Glutamatergic neuron (in vitro differentiated cells): ENCODE results near the gene QRSL1. TPM values are rescaled to one million over a fixed set of nuclear protein-coding genes. Genes with fewer than 3 reads are reported as not detected.
"Not testable (repeated sequence)": the region's sequence is repeated elsewhere in the genome, so short reads cannot be mapped to it uniquely, and the experiment has no call there.

Experiments used
- DNase-seq: peaks from one replicate; pipeline ENCODE4 v3.0.0; 2022
- H3K27ac Mint-ChIP-seq: one replicate; pipeline ENCODE4 v1.8.0; 2020; ENCODE audit warnings: mild to moderate bottlenecking, mixed read lengths, inconsistent platforms; ENCODE audit not compliant: unreplicated experiment
- H3K27me3 Mint-ChIP-seq: one replicate; pipeline ENCODE4 v1.8.0; 2020; ENCODE audit warnings: mild to moderate bottlenecking, moderate library complexity, mixed read lengths, inconsistent platforms; ENCODE audit not compliant: unreplicated experiment
- H3K36me3 Mint-ChIP-seq: one replicate; pipeline ENCODE4 v1.8.0; 2020; ENCODE audit warnings: mild to moderate bottlenecking, mixed read lengths, inconsistent platforms; ENCODE audit not compliant: unreplicated experiment
- H3K4me1 Mint-ChIP-seq: one replicate; pipeline ENCODE4 v1.8.0; 2020; ENCODE audit warnings: mild to moderate bottlenecking, low read depth, mixed read lengths, inconsistent platforms; ENCODE audit not compliant: unreplicated experiment
- H3K4me3 Mint-ChIP-seq: one replicate; pipeline ENCODE4 v1.8.0; 2020; ENCODE audit warnings: mild to moderate bottlenecking, mixed read lengths, inconsistent platforms; ENCODE audit not compliant: unreplicated experiment
- H3K9me3 Mint-ChIP-seq: one replicate; pipeline ENCODE4 v1.8.0; 2020; ENCODE audit warnings: mild to moderate bottlenecking, moderate library complexity, mixed read lengths, inconsistent platforms; ENCODE audit not compliant: unreplicated experiment
- total RNA-seq: library from RNA; stranded (reverse); fragmentation: NEBNext Ultra II Directional; extraction: Animal tissue kit (Norgen Biotek cat#: 25700); gene quantifications from one replicate; pipeline ENCODE4 v1.2.1, GENCODE V29; 2021; ENCODE audit not compliant: unreplicated experiment
- TF ChIP-seq, protein P1 (sequence below): fragments of 200-600 bp; sonication (generic); IDR thresholded peaks from one replicate; pipeline ENCODE4 v1.5.0; 2021; ENCODE audit not compliant: partially characterized antibody, unreplicated experiment

The QRSL1 gene
- total RNA-seq, 1 donor from 2014 or later, result 10.2 TPM

DNA sequence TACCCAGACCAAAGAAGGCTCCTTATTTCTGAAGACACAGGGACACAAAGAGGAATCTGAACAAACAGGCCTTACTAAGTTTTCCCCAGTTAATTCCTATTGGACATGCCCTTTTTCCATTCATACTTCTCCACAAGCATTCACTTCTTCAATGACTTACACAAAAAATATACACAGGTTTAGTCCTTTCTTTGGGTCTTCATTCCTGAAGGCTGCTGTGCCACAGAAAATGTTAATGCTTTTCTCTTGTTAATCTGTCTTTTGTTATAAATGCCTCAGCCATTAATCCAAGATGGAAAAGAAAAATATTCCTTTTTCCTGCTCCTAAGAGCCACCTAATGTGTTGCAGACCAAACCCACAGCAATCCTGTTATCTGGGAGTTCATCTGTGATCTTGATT is 71.2 kb downstream of the QRSL1 start:
- Mint-ChIP-seq H3K27ac (no peak overlapping the region), H3K27me3 (no peaks in the 10 kb centered on the region), H3K36me3 (peaks cover 9% of the 10 kb centered on the region), H3K4me1 (no peaks in the 10 kb centered on the region), H3K4me3 (no peak overlapping the region), H3K9me3 (no peaks in the 10 kb centered on the region)
- TF ChIP-seq, protein P1, sequence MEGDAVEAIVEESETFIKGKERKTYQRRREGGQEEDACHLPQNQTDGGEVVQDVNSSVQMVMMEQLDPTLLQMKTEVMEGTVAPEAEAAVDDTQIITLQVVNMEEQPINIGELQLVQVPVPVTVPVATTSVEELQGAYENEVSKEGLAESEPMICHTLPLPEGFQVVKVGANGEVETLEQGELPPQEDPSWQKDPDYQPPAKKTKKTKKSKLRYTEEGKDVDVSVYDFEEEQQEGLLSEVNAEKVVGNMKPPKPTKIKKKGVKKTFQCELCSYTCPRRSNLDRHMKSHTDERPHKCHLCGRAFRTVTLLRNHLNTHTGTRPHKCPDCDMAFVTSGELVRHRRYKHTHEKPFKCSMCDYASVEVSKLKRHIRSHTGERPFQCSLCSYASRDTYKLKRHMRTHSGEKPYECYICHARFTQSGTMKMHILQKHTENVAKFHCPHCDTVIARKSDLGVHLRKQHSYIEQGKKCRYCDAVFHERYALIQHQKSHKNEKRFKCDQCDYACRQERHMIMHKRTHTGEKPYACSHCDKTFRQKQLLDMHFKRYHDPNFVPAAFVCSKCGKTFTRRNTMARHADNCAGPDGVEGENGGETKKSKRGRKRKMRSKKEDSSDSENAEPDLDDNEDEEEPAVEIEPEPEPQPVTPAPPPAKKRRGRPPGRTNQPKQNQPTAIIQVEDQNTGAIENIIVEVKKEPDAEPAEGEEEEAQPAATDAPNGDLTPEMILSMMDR, result no peak
- DNase-seq, result no peak

DNA sequence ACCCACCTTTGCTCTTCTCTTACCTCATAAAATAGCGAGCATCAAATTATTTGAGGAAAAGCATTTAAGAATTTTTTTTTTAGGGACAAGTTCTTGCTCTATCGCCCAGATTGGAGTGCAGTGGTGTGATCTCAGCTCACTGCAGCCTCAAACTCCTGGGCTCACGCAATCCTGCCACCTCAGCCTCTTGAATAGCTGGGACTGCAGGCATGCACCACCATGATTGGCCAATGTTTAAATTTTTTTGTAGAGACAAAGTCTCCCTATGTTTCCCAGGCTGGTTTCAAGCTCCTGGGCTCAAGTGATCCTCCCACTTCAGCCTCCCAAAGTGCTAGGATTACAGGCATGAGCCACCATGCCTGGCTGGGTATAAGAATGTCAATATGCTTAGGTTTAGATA is 71.8 kb downstream of the QRSL1 start:
- H3K27ac Mint-ChIP-seq, H3K27me3 Mint-ChIP-seq, DNase-seq, H3K9me3 Mint-ChIP-seq, H3K4me3 Mint-ChIP-seq, H3K36me3 Mint-ChIP-seq, H3K4me1 Mint-ChIP-seq: not testable (repeated sequence)

DNA sequence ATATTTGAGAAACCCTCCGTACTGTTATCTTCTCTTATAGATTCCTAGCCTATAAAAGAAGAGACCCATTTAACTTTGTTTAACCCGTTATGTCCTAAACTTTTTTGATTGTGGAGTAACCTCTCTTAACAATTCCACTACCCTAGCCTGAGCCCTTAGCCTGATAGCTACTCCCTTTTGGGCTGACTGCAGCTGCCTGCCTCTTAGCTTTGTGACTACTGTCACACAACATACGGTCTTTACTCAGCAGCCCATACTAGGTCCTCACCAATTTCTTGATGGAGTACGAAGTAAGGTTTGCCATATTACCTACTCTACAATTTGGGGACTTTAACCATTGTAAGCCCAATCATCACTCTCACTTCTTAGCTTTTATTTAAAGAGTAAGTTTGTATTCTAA is 72.7 kb downstream of the QRSL1 start:
- Mint-ChIP-seq H3K9me3 (no peaks in the 10 kb centered on the region), H3K27ac (no peak overlapping the region), H3K4me3 (no peak overlapping the region), H3K36me3 (peaks cover 9% of the 10 kb centered on the region), H3K27me3 (no peaks in the 10 kb centered on the region), H3K4me1 (no peaks in the 10 kb centered on the region)
- no peak for DNase-seq
- TF ChIP-seq, protein P1, result no peak

DNA sequence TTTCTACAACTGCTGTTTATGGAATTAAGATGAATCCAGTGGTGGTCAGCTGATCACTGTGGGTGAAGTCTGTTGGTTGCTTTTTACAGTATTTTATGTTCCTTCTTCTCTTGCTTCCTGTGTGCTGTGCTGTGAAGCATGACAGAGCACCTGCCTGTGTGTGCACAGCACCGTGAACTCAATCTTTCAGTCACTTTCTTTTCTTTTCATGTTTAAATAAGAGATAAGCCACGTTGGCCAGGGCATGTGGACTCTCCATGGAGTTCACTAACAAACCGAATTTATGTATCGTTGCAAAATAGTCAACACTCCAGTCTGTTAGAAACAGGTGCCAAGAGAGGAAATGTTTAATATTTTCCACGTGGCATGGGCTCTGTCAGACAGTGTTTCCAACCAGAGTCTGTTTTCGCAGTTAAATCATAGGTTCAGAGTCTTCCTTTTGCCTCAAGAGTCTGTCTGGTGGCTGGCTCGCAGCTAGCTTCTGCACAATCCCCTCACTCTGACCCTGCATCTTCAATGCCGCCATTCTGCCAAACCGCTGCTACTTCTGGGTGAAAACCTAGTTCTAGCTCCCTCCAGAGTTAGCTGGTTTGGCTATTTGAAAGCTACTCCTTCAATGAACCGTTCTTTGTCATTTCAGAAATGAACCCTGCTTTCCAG is 73.2 kb downstream of the QRSL1 start:
- no peak for DNase-seq
- Mint-ChIP-seq H3K36me3 (peaks cover 9% of the 10 kb centered on the region), H3K27ac (no peak overlapping the region), H3K4me1 (no peaks in the 10 kb centered on the region), H3K9me3 (no peaks in the 10 kb centered on the region), H3K27me3 (no peaks in the 10 kb centered on the region), H3K4me3 (no peak overlapping the region)
- TF ChIP-seq, protein P1, result no peak

DNA sequence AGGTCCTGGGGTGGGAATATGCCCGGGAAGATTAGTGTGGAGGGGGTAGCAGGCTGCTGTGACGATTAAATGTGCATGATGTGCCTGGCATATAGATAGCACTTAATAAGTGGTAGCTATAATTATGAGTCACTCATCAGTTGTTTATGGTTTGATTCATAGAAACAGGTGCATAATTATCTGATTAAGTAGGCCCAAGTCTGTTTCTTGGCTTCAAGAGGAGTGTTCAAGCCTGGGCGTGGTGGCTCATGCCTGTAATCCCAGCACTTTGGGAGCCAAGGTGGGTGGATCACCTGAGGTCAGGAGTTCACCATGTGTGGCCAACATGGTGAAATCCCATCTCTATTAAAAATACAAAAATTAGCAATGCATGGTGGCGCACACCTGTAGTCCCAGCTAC is 74.9 kb downstream of the QRSL1 start:
- Mint-ChIP-seq H3K4me3 (no peak overlapping the region), H3K27ac (no peak overlapping the region), H3K4me1 (no peaks in the 10 kb centered on the region), H3K9me3 (no peaks in the 10 kb centered on the region), H3K36me3 (peaks cover 9% of the 10 kb centered on the region), H3K27me3 (peaks cover 1% of the 10 kb centered on the region)
- no peak for DNase-seq
- TF ChIP-seq, protein P1, result no peak
